Caco-2 (cell line): ENCODE data around the gene ZNF593OS. TPM values are rescaled to one million over a fixed set of nuclear protein-coding genes. Genes with fewer than 3 reads are reported as not detected.

Source experiments
- BruUV-seq: library from RNA; stranded (reverse); fragments of 400-500 nt; replicated peaks from 2 replicates; lab custom pipeline; 2021; lab: Mats Ljungman, UMichigan
- CTCF ChIA-PET: fragments of 300-600 bp; sonication (Branson Sonifier 250); formaldehyde crosslinking; loops from one replicate; lab custom pipeline; 2022; ENCODE audit warnings: antibody characterized with exemption; lab: Charles Lee
- POLR2A ChIA-PET: fragments of 300-600 bp; sonication (Branson Sonifier 250); formaldehyde crosslinking; loops from one replicate; lab custom pipeline; 2022; ENCODE audit warnings: antibody characterized with exemption; lab: Charles Lee
- DNase-seq, 2 experiments: peaks; one replicate each; pipeline versions ENCODE4 v3.0.0 to v3.0.0-alpha.2; 2020 to 2022
- H3K27me3 ChIP-seq: replicated peaks from 2 replicates; pipeline ENCODE4 v1.6.0; 2011; ENCODE audit warnings: low read length; ENCODE audit not compliant: control insufficient read depth, insufficient read depth
- H3K36me3 ChIP-seq: 2 replicates; pipeline ENCODE4 v1.5.1; 2011; ENCODE audit warnings: low read length; ENCODE audit not compliant: control insufficient read depth, insufficient read depth
- H3K4me1 ChIP-seq: fragments of 250-450 bp; sonication (Bioruptor Pico); 2 replicates; pipeline ENCODE4 v1.5.1; 2020; ENCODE audit warnings: mild to moderate bottlenecking
- H3K4me3 ChIP-seq: 2 replicates; pipeline ENCODE4 v1.5.1; 2011; ENCODE audit warnings: low read depth, mild to moderate bottlenecking, control low read depth, low read length
- H3K9me3 ChIP-seq: fragments of 250-450 bp; sonication (Bioruptor Pico); 2 replicates; pipeline ENCODE4 v1.5.1; 2020; ENCODE audit warnings: mild to moderate bottlenecking, moderate library complexity
- H3K27ac Mint-ChIP-seq: one replicate; pipeline ENCODE4 v1.8.0; 2022; ENCODE audit warnings: mixed read lengths; ENCODE audit not compliant: unreplicated experiment
- H3K27me3 Mint-ChIP-seq: one replicate; pipeline ENCODE4 v1.8.0; 2022; ENCODE audit warnings: mixed read lengths; ENCODE audit not compliant: insufficient read depth, unreplicated experiment
- H3K36me3 Mint-ChIP-seq: one replicate; pipeline ENCODE4 v1.8.0; 2022; ENCODE audit warnings: mild to moderate bottlenecking, mixed read lengths; ENCODE audit not compliant: insufficient read depth, unreplicated experiment
- H3K4me1 Mint-ChIP-seq: one replicate; pipeline ENCODE4 v1.8.0; 2022; ENCODE audit warnings: low read depth, mixed read lengths; ENCODE audit not compliant: unreplicated experiment
- H3K4me3 Mint-ChIP-seq: one replicate; pipeline ENCODE4 v1.8.0; 2022; ENCODE audit warnings: mild to moderate bottlenecking, moderate library complexity, mixed read lengths; ENCODE audit not compliant: unreplicated experiment
- H3K9me3 Mint-ChIP-seq: one replicate; pipeline ENCODE4 v1.8.0; 2022; ENCODE audit warnings: mixed read lengths; ENCODE audit not compliant: unreplicated experiment
- CTCF ChIP-seq, 2 experiments: fragments of 200-600 bp in 1 of 2; IDR thresholded peaks; 1 replicate in 1 of 2; 2 replicates in 1 of 2; pipeline versions ENCODE4 v1.5.1 to v1.8.0; 2011 to 2022; ENCODE audit warnings: antibody characterized with exemption in 1 of 2, control low read depth in 1 of 2, inconsistent platforms in 1 of 2, low read depth in 1 of 2, low read length in 1 of 2, mild to moderate bottlenecking in 1 of 2, moderate library complexity in 1 of 2; ENCODE audit not compliant: insufficient read depth in 1 of 2, severe bottlenecking in 1 of 2, unreplicated experiment in 1 of 2
- intact Hi-C: fragments of 100-400 bp; cut with micrococcal nuclease; formaldehyde crosslinking; loops from one replicate; pipeline ENCODE4 v1.10.0; 2022; ENCODE audit not compliant: unreplicated experiment
- total RNA-seq: library from RNA; stranded (reverse); gene quantifications from 2 replicates; pipeline ENCODE4 v1.2.3, GENCODE V29; 2022

Gene ZNF593OS
- total RNA-seq, 1 experiment from 2014 or later = 0.45 TPM

GRCh38 chr1:26169669-26170471, 1.8 kb downstream of the ZNF593OS start, which contains the start of gene ZNF593:
Gene ZNF593, plus strand, starts transcription at chr1:26169908. Its CDS starts 76 bp downstream, at chr1:26169984.
- peak within 1 kb of the TSS; percentile 79 for H3K4me3 Mint-ChIP-seq
- Histone ChIP-seq H3K9me3 (no peaks in the 10 kb centered on the region), H3K27me3 (no peaks in the 10 kb centered on the region), H3K4me1 (no peaks in the 10 kb centered on the region), H3K36me3 (no peaks in the 10 kb centered on the region), H3K4me3 (peak within 1 kb of the TSS; percentile 81)
- intact Hi-C loops = loop anchor here (1.0 kb wide), 1 partner anchor 64 kb away; the partner anchor contains the start of gene CEP85
- no peaks in the 10 kb centered on the region for H3K9me3 Mint-ChIP-seq
- peak within 1 kb of the TSS; percentile 84 for H3K27ac Mint-ChIP-seq
- H3K27me3 Mint-ChIP-seq = no peaks in the 10 kb centered on the region
- BruUV-seq = TSS peak; percentile 92
- peak; percentile 71 to 81 for TF ChIP-seq CTCF (IDR thresholded peaks at IDR 0.05; ENCODE audit: insufficient read depth in 1 of 2, low read depth in 1 of 2, low read length in 1 of 2, severe bottlenecking in 1 of 2, unreplicated experiment in 1 of 2)
- POLR2A ChIA-PET = interaction anchor here (0.6 to 1.8 kb wide), 8 partner anchors 27 to 539 kb away, joined by 3 to 15 read pairs (median 4); partner anchors contain the start of genes CEP85, CRYBG2 and SH3BGRL3
- H3K36me3 Mint-ChIP-seq = peaks cover 9% of the 10 kb centered on the region
- peaks cover 2% of the 10 kb centered on the region for H3K4me1 Mint-ChIP-seq
- peak; percentile 90 to 92 for DNase-seq
- CTCF ChIA-PET = interaction anchor here (0.8 to 2.1 kb wide), 14 partner anchors 8 to 222 kb away, joined by 3 to 58 read pairs (median 5); partner anchors contain the start of genes CATSPER4, CEP85, CNKSR1 and FAM110D

- Mint-ChIP-seq H3K27ac (peak overlapping the region; percentile 84), H3K36me3 (peaks cover 9% of the 10 kb centered on the region), H3K27me3 (no peaks in the 10 kb centered on the region), H3K4me1 (peaks cover 6% of the 10 kb centered on the region), H3K4me3 (peak overlapping the region; percentile 79), H3K9me3 (no peaks in the 10 kb centered on the region)
- peak overlapping the region; percentile 81 for H3K4me3 ChIP-seq
- BruUV-seq = no TSS peak
- H3K4me1 ChIP-seq = peaks cover 2% of the 10 kb centered on the region; the same call in 1 of the 2 replicates
- H3K36me3 ChIP-seq = no peaks in the 10 kb centered on the region
- no peak for DNase-seq
- H3K27me3 ChIP-seq = no peaks in the 10 kb centered on the region
- ChIA-PET CTCF (interaction anchor here (0.6 to 2.1 kb wide), 12 partner anchors 9 to 133 kb away, joined by 3 to 58 read pairs (median 5); partner anchors contain the start of genes CATSPER4, CEP85, CNKSR1 and FAM110D), POLR2A (interaction anchor here (0.7 to 1.8 kb wide), 6 partner anchors 65 to 185 kb away, joined by 3 to 10 read pairs (median 4); partner anchors contain the start of genes CEP85, CRYBG2 and SH3BGRL3)
- no peaks in the 10 kb centered on the region for H3K9me3 ChIP-seq
- intact Hi-C loops = loop anchor here (1.0 kb wide), 1 partner anchor 65 kb away; the partner anchor contains the start of gene CEP85
- no peak for TF ChIP-seq CTCF (IDR thresholded peaks at IDR 0.05; ENCODE audit: insufficient read depth in 1 of 2, low read depth in 1 of 2, low read length in 1 of 2, severe bottlenecking in 1 of 2, unreplicated experiment in 1 of 2)
Measured at GRCh38 chr1:26169198-26169554, 2.5 kb downstream of the ZNF593OS start.
